GM23338 (cell line): ENCODE data around the gene ADAD2. TPM values are rescaled to one million over a fixed set of nuclear protein-coding genes. Genes with fewer than 3 reads are reported as not detected.

Experiments
- ATAC-seq: fragments of 200-7000 bp; cut with Tn5 transposase; 3 replicates; pipeline ENCODE4 v1.9.1; 2020
- DNase-seq: peaks from one replicate; pipeline ENCODE4 v3.0.0-alpha.2; 2015; ENCODE audit warnings: low spot score
- H2AFZ ChIP-seq: fragments of 200-600 bp; sonication (generic); 2 replicates; pipeline ENCODE4 v1.8.0; 2016; ENCODE audit warnings: antibody characterized with exemption, mild to moderate bottlenecking, moderate library complexity
- H3F3A ChIP-seq: fragments of 200-600 bp; sonication (generic); replicated peaks from 2 replicates; pipeline ENCODE4 v1.8.0; 2017; ENCODE audit warnings: antibody characterized with exemption, mixed run types, low read depth
- H3K27ac ChIP-seq: fragments of 200-600 bp; sonication (generic); 2 replicates; pipeline ENCODE4 v1.6.1; 2016; ENCODE audit warnings: low read depth
- H3K27me3 ChIP-seq: fragments of 200-600 bp; sonication (generic); 2 replicates; pipeline ENCODE4 v1.8.0; 2016; ENCODE audit warnings: mild to moderate bottlenecking, mixed run types, moderate library complexity; ENCODE audit not compliant: insufficient read depth
- H3K36me3 ChIP-seq: fragments of 200-600 bp; sonication (generic); 2 replicates; pipeline ENCODE4 v1.8.0; 2016; ENCODE audit warnings: mild to moderate bottlenecking; ENCODE audit not compliant: insufficient read depth
- H3K4me1 ChIP-seq: fragments of 200-600 bp; sonication (generic); 2 replicates; pipeline ENCODE4 v1.8.0; 2016; ENCODE audit warnings: mild to moderate bottlenecking, moderate library complexity; ENCODE audit not compliant: insufficient read depth
- H3K4me2 ChIP-seq: fragments of 200-600 bp; sonication (generic); 2 replicates; pipeline ENCODE4 v1.7.1; 2017; ENCODE audit warnings: mixed run types
- H3K4me3 ChIP-seq: fragments of 200-600 bp; sonication (generic); 2 replicates; pipeline ENCODE4 v1.6.1; 2016; ENCODE audit warnings: mixed run types
- H3K79me2 ChIP-seq: fragments of 200-600 bp; sonication (generic); replicated peaks from 2 replicates; pipeline ENCODE4 v1.8.0; 2017; ENCODE audit warnings: mild to moderate bottlenecking; ENCODE audit not compliant: insufficient read depth
- H3K9me2 ChIP-seq: fragments of 200-600 bp; sonication (generic); 2 replicates; pipeline ENCODE4 v1.8.0; 2017; ENCODE audit not compliant: insufficient read depth
- H4K20me1 ChIP-seq: fragments of 200-600 bp; sonication (generic); replicated peaks from 2 replicates; pipeline ENCODE4 v1.8.0; 2017; ENCODE audit warnings: mild to moderate bottlenecking; ENCODE audit not compliant: insufficient read depth
- H3K27ac Mint-ChIP-seq: 2 replicates; pipeline ENCODE4 v1.8.0; 2020; ENCODE audit warnings: inconsistent platforms, mild to moderate bottlenecking, moderate library complexity, mixed read lengths
- H3K27me3 Mint-ChIP-seq: 3 replicates; pipeline ENCODE4 v1.8.0; 2022; ENCODE audit warnings: low read depth, mild to moderate bottlenecking, moderate library complexity, mixed read lengths, inconsistent platforms; ENCODE audit not compliant: insufficient read depth, poor library complexity
- H3K36me3 Mint-ChIP-seq: 3 replicates; pipeline ENCODE4 v1.8.0; 2021; ENCODE audit warnings: low read depth, mild to moderate bottlenecking, inconsistent platforms, moderate library complexity, mixed read lengths
- H3K4me1 Mint-ChIP-seq: 3 replicates; pipeline ENCODE4 v1.8.0; 2020; ENCODE audit warnings: mild to moderate bottlenecking, inconsistent platforms, mixed read lengths
- H3K4me3 Mint-ChIP-seq: 3 replicates; pipeline ENCODE4 v1.8.0; 2021; ENCODE audit warnings: moderate library complexity, mild to moderate bottlenecking, inconsistent platforms, mixed read lengths
- H3K9me3 Mint-ChIP-seq: 3 replicates; pipeline ENCODE4 v1.8.0; 2020; ENCODE audit warnings: moderate library complexity, mild to moderate bottlenecking, inconsistent platforms, mixed read lengths
- CREB1 ChIP-seq: fragments of 250-450 bp; sonication (Bioruptor Pico); IDR thresholded peaks from 2 replicates; pipeline ENCODE4 v1.5.0; 2020; ENCODE audit warnings: low read depth, mild to moderate bottlenecking, moderate library complexity
- EZH2 ChIP-seq: fragments of 200-600 bp; sonication (generic); IDR thresholded peaks from one replicate; pipeline ENCODE4 v1.8.0; 2017; ENCODE audit warnings: antibody characterized with exemption, mild to moderate bottlenecking, low read depth; ENCODE audit not compliant: unreplicated experiment
- EZH2phosphoT487 ChIP-seq: fragments of 200-600 bp; sonication (generic); IDR thresholded peaks from one replicate; pipeline ENCODE4 v1.8.1; 2018; ENCODE audit warnings: antibody characterized with exemption; ENCODE audit not compliant: unreplicated experiment
- JUNB ChIP-seq: IDR thresholded peaks from one replicate; pipeline ENCODE4 v1.6.1; 2016; ENCODE audit warnings: antibody characterized with exemption; ENCODE audit not compliant: unreplicated experiment
- NANOG ChIP-seq: IDR thresholded peaks from 2 replicates; pipeline ENCODE4 v1.6.1; 2016; ENCODE audit warnings: antibody characterized with exemption, borderline replicate concordance
- POLR2AphosphoS5 ChIP-seq: IDR thresholded peaks from 2 replicates; pipeline ENCODE4 v1.6.1; 2016; ENCODE audit warnings: antibody characterized with exemption, low read depth
- STAT1 ChIP-seq: IDR thresholded peaks from one replicate; pipeline ENCODE4 v1.6.1; 2016; ENCODE audit warnings: antibody characterized with exemption; ENCODE audit not compliant: unreplicated experiment
- ZNF114 ChIP-seq: fragments of 250-450 bp; sonication (Bioruptor Pico); IDR thresholded peaks from 2 replicates; pipeline ENCODE4 v1.5.0; 2020; ENCODE audit warnings: mild to moderate bottlenecking, moderate library complexity
- ZNF331 ChIP-seq: fragments of 250-450 bp; sonication (Bioruptor Pico); IDR thresholded peaks from 2 replicates; pipeline ENCODE4 v1.5.0; 2020; ENCODE audit warnings: low read depth, mild to moderate bottlenecking, moderate library complexity
- polyA plus RNA-seq: library from polyadenylated mRNA; unstranded; fragments of >200 nt; fragmentation: Nextera tagmentation; extraction: Ambion mirVana; gene quantifications from 2 replicates; pipeline ENCODE4 v1.2.1, GENCODE V29; 2016
- total RNA-seq: library from RNA; depleted of rRNA; stranded (reverse); fragments of >200 nt; shearing (Covaris generic); gene quantifications from 2 replicates; pipeline ENCODE4 v1.2.3, GENCODE V29; 2014
- TF ChIP-seq, protein P1 (sequence below): IDR thresholded peaks from one replicate; pipeline ENCODE4 v1.6.1; 2018; ENCODE audit warnings: antibody characterized with exemption; ENCODE audit not compliant: unreplicated experiment
- TF ChIP-seq, protein P2 (sequence below), 2 experiments: fragments of 200-600 bp in 1 of 2; sonication (generic) in 1 of 2; conservative IDR thresholded peaks; 2 replicates each; pipeline versions ENCODE4 v1.5.1 to v1.6.1; 2016 to 2017; ENCODE audit warnings: antibody characterized with exemption in 2 of 2, low read depth in 2 of 2, mild to moderate bottlenecking in 2 of 2, moderate library complexity in 1 of 2
- TF ChIP-seq, protein P3 (sequence below): fragments of 250-450 bp; sonication (Bioruptor Pico); IDR thresholded peaks from 2 replicates; pipeline ENCODE4 v1.5.0; 2020; ENCODE audit warnings: mild to moderate bottlenecking, moderate library complexity
- TF ChIP-seq, protein P4 (sequence below): IDR thresholded peaks from 2 replicates; pipeline ENCODE4 v1.6.1; 2016; ENCODE audit warnings: antibody characterized with exemption

The ADAD2 gene
- total and polyA plus RNA-seq, 2 experiments from 2014 or later = 1.6 to 4.5 TPM

DNA sequence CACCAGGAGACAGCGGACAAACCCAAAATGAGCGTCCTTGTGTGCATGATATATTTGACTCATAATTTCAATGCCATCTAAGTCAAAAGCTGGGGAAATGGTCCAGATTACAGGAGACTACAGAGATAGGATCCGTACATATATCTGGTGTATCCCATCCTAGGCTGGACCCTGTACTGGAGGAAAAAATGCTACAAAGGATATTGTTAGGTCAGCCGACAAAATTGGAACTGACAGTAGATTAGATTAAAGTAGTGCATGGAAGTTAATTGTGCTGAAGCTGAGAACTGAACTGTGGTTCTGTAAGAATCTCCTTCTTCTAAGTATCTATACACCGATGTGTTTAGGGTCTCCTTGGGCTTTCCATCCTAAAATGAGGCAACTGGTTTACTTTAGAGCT, 24.6 kb downstream of the ADAD2 start:
- Histone ChIP-seq H3K9me2 (no peaks in the 10 kb centered on the region), H3K27ac (no peak overlapping the region), H3K4me3 (no peak overlapping the region), H4K20me1 (0 out of 2 replicates have a peak, but pooled peaks cover 3% of the 10 kb centered on the region), H3K4me2 (no peak overlapping the region), H3F3A (no peaks in the 10 kb centered on the region), H3K27me3 (no peaks in the 10 kb centered on the region), H2AFZ (no peak overlapping the region), H3K79me2 (no peaks in the 10 kb centered on the region), H3K36me3 (no peaks in the 10 kb centered on the region), H3K4me1 (no peaks in the 10 kb centered on the region)
- H3K4me1 Mint-ChIP-seq = peaks cover 11% of the 10 kb centered on the region
- no peaks in the 10 kb centered on the region for H3K36me3 Mint-ChIP-seq
- no peak overlapping the region for H3K27ac Mint-ChIP-seq
- TF ChIP-seq, protein P1, sequence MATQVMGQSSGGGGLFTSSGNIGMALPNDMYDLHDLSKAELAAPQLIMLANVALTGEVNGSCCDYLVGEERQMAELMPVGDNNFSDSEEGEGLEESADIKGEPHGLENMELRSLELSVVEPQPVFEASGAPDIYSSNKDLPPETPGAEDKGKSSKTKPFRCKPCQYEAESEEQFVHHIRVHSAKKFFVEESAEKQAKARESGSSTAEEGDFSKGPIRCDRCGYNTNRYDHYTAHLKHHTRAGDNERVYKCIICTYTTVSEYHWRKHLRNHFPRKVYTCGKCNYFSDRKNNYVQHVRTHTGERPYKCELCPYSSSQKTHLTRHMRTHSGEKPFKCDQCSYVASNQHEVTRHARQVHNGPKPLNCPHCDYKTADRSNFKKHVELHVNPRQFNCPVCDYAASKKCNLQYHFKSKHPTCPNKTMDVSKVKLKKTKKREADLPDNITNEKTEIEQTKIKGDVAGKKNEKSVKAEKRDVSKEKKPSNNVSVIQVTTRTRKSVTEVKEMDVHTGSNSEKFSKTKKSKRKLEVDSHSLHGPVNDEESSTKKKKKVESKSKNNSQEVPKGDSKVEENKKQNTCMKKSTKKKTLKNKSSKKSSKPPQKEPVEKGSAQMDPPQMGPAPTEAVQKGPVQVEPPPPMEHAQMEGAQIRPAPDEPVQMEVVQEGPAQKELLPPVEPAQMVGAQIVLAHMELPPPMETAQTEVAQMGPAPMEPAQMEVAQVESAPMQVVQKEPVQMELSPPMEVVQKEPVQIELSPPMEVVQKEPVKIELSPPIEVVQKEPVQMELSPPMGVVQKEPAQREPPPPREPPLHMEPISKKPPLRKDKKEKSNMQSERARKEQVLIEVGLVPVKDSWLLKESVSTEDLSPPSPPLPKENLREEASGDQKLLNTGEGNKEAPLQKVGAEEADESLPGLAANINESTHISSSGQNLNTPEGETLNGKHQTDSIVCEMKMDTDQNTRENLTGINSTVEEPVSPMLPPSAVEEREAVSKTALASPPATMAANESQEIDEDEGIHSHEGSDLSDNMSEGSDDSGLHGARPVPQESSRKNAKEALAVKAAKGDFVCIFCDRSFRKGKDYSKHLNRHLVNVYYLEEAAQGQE = no peak
- TF ChIP-seq EZH2phosphoT487 = no peak
- no peak for TF ChIP-seq POLR2AphosphoS5
- TF ChIP-seq JUNB = no peak
- TF ChIP-seq, protein P2, sequence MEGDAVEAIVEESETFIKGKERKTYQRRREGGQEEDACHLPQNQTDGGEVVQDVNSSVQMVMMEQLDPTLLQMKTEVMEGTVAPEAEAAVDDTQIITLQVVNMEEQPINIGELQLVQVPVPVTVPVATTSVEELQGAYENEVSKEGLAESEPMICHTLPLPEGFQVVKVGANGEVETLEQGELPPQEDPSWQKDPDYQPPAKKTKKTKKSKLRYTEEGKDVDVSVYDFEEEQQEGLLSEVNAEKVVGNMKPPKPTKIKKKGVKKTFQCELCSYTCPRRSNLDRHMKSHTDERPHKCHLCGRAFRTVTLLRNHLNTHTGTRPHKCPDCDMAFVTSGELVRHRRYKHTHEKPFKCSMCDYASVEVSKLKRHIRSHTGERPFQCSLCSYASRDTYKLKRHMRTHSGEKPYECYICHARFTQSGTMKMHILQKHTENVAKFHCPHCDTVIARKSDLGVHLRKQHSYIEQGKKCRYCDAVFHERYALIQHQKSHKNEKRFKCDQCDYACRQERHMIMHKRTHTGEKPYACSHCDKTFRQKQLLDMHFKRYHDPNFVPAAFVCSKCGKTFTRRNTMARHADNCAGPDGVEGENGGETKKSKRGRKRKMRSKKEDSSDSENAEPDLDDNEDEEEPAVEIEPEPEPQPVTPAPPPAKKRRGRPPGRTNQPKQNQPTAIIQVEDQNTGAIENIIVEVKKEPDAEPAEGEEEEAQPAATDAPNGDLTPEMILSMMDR (conservative IDR thresholded peaks at IDR 0.05; ENCODE audit: low read depth in 2 of 2) = no peak
- TF ChIP-seq STAT1 = no peak
- TF ChIP-seq, protein P3, sequence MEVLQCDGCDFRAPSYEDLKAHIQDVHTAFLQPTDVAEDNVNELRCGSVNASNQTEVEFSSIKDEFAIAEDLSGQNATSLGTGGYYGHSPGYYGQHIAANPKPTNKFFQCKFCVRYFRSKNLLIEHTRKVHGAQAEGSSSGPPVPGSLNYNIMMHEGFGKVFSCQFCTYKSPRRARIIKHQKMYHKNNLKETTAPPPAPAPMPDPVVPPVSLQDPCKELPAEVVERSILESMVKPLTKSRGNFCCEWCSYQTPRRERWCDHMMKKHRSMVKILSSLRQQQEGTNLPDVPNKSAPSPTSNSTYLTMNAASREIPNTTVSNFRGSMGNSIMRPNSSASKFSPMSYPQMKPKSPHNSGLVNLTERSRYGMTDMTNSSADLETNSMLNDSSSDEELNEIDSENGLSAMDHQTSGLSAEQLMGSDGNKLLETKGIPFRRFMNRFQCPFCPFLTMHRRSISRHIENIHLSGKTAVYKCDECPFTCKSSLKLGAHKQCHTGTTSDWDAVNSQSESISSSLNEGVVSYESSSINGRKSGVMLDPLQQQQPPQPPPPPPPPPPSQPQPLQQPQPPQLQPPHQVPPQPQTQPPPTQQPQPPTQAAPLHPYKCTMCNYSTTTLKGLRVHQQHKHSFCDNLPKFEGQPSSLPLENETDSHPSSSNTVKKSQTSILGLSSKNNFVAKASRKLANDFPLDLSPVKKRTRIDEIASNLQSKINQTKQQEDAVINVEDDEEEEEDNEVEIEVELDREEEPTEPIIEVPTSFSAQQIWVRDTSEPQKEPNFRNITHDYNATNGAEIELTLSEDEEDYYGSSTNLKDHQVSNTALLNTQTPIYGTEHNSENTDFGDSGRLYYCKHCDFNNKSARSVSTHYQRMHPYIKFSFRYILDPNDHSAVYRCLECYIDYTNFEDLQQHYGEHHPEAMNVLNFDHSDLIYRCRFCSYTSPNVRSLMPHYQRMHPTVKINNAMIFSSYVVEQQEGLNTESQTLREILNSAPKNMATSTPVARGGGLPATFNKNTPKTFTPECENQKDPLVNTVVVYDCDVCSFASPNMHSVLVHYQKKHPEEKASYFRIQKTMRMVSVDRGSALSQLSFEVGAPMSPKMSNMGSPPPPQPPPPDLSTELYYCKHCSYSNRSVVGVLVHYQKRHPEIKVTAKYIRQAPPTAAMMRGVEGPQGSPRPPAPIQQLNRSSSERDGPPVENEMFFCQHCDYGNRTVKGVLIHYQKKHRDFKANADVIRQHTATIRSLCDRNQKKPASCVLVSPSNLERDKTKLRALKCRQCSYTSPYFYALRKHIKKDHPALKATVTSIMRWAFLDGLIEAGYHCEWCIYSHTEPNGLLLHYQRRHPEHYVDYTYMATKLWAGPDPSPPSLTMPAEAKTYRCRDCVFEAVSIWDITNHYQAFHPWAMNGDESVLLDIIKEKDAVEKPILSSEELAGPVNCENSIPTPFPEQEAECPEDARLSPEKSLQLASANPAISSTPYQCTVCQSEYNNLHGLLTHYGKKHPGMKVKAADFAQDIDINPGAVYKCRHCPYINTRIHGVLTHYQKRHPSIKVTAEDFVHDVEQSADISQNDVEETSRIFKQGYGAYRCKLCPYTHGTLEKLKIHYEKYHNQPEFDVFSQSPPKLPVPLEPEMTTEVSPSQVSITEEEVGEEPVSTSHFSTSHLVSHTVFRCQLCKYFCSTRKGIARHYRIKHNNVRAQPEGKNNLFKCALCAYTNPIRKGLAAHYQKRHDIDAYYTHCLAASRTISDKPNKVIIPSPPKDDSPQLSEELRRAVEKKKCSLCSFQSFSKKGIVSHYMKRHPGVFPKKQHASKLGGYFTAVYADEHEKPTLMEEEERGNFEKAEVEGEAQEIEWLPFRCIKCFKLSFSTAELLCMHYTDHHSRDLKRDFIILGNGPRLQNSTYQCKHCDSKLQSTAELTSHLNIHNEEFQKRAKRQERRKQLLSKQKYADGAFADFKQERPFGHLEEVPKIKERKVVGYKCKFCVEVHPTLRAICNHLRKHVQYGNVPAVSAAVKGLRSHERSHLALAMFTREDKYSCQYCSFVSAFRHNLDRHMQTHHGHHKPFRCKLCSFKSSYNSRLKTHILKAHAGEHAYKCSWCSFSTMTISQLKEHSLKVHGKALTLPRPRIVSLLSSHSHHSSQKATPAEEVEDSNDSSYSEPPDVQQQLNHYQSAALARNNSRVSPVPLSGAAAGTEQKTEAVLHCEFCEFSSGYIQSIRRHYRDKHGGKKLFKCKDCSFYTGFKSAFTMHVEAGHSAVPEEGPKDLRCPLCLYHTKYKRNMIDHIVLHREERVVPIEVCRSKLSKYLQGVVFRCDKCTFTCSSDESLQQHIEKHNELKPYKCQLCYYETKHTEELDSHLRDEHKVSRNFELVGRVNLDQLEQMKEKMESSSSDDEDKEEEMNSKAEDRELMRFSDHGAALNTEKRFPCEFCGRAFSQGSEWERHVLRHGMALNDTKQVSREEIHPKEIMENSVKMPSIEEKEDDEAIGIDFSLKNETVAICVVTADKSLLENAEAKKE = no peak
- TF ChIP-seq ZNF331 = no peak
- TF ChIP-seq CREB1 (CRISPR knock-in tag) = no peak
- no peak for TF ChIP-seq NANOG
- TF ChIP-seq EZH2 = no peak
- TF ChIP-seq, protein P4, sequence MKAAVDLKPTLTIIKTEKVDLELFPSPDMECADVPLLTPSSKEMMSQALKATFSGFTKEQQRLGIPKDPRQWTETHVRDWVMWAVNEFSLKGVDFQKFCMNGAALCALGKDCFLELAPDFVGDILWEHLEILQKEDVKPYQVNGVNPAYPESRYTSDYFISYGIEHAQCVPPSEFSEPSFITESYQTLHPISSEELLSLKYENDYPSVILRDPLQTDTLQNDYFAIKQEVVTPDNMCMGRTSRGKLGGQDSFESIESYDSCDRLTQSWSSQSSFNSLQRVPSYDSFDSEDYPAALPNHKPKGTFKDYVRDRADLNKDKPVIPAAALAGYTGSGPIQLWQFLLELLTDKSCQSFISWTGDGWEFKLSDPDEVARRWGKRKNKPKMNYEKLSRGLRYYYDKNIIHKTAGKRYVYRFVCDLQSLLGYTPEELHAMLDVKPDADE = no peak
- TF ChIP-seq ZNF114 (CRISPR knock-in tag) = no peak
- ATAC-seq (no peak), DNase-seq (no peak)
- H3K27me3 Mint-ChIP-seq = peaks cover 18% of the 10 kb centered on the region
- no peaks in the 10 kb centered on the region for H3K9me3 Mint-ChIP-seq
- no peak overlapping the region for H3K4me3 Mint-ChIP-seq
